MV-4-11 (cell line): ENCODE data around the gene IL22RA2.
"Not testable (repeated sequence)": the region's sequence is repeated elsewhere in the genome, so short reads cannot be mapped to it uniquely, and the experiment has no call there.

Experiments used
- DNase-seq: peaks from one replicate; lab custom pipeline; 2025; lab: John Stamatoyannopoulos, UW

The IL22RA2 gene

DNA sequence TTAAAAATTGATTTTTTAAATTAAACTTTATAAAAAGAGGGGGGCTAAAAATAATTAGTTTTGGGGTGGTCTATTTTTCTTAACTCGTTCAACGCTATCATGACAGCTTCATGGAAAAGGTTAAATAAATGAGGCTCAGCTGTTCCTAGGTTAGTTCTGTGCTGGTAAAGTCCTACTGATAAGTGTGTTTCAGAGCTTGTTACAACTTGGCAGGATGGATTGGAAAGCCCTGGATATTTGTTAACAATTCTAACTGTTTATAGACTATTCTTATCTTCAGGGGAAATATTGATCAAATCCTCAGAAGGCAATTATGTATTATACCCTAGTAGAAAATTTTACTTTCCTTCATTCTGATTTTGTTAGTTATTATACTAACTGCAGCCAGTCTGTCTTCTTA lies 50.4 kb downstream of the IL22RA2 start:
- no peak for DNase-seq

GRCh38 chr6:137122612-137123011 lies 50.8 kb downstream of the IL22RA2 start:
- no peak for DNase-seq

- DNase-seq, result no peak
Measured at GRCh38 chr6:137121401-137121997, 51.9 kb downstream of the IL22RA2 start.

DNA sequence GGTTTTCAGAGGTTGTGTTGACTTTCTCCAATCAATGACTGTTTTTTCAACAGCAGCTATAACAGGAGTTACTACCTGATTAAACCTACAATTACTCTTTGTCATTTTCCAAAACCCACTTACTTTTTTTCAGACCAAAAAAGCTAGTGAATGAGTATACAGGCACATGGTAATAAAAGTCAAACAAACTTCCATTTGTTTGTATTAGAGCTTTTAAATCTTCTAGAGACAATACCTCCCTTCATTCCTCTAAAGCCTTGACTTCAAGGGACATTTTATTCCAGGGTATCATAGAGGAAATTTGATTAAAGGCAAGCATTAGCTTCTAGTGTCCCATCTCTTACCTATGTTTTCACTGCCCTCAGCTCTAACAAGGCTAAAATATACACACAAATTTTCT lies 52.7 kb downstream of the IL22RA2 start:
- no peak for DNase-seq

GRCh38 chr6:137119196-137120104 lies 54.0 kb downstream of the IL22RA2 start:
- no peak for DNase-seq

- no peak for DNase-seq
Measured at GRCh38 chr6:137117581-137117980, 55.9 kb downstream of the IL22RA2 start.

DNA sequence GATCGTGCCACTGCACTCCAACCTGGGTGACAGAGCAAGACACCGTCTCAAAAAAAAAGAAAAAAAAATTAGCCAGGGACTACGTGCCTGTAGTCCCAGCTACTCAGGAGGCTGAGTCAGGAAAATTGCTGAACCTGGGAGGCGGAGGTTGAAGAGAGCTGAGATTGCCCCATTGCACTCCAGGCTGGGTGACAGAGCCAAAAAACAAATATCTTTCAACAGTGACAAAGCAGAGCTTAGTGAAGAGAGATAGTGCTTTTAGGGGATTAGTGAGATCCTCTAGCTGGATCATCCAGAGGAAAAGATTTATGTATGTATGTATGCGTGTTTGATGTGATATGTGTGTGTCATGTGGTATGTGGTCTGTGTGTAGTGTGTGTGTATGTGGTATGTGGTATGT lies 56.6 kb downstream of the IL22RA2 start:
- no peak for DNase-seq

DNA sequence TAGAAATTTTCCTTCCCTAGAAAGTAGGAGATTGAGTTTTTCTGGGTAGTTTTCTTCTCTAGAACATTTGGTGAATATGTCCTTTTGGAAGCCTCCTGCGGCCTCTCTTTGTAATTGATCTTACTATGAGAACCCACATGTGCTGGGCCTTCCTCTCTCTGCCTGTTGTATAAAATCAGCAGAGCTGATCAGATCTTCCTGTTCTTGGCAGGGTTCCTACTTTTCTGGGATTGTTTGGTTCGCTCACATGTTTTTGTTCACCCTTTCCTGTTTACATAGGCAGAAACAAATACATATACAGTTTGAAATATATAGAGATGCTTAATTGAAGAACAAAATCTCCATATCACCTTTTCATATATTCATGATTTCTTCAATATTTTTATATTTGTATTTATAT lies 57.8 kb downstream of the IL22RA2 start:
- DNase-seq, result no peak

DNA sequence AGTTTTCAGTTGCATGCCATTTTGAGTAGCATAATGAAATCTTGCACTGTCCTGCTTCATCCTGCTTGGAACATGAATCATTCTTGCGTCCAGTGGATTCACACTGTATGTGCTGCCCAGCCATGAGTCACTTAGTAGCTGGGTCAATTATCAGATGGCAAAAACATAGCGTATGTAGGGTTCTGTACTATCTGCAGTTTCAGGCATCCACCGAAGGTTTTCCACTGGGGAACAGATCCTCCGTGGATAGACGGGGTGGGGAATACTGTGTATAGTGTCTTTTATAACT lies 61.4 kb downstream of the IL22RA2 start:
- DNase-seq, result no peak

GRCh38 chr6:137111296-137112066 lies 62.0 kb downstream of the IL22RA2 start:
- DNase-seq, result no peak

- no peak for DNase-seq
Measured at GRCh38 chr6:137107767-137108105, 65.7 kb downstream of the IL22RA2 start.

GRCh38 chr6:137107047-137107766 lies 66.2 kb downstream of the IL22RA2 start:
- DNase-seq, result not testable (repeated sequence)

DNA sequence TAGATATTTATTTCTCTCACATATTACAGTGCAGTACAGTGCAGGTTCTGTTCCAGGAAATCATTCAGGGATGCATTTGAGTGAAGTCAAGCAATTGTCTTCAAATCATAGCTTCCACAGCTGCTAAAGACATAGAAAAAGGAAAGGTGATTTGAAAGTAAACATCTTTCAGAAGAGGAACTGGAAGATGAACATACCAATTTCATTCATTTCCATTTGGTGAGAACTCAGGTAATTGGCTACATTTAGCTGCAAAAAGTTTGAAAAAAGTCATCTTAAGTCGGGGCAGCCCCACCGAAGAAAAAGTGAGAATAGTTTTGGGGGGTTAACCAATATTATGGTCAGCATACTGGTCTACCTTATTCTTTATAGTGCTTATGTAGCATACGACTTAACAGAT lies 67.3 kb downstream of the IL22RA2 start:
- DNase-seq, result no peak

GRCh38 chr6:137105375-137105774 lies 68.1 kb downstream of the IL22RA2 start:
- no peak for DNase-seq

- DNase-seq, result no peak
Measured at GRCh38 chr6:137104926-137105325, 68.5 kb downstream of the IL22RA2 start.

DNA sequence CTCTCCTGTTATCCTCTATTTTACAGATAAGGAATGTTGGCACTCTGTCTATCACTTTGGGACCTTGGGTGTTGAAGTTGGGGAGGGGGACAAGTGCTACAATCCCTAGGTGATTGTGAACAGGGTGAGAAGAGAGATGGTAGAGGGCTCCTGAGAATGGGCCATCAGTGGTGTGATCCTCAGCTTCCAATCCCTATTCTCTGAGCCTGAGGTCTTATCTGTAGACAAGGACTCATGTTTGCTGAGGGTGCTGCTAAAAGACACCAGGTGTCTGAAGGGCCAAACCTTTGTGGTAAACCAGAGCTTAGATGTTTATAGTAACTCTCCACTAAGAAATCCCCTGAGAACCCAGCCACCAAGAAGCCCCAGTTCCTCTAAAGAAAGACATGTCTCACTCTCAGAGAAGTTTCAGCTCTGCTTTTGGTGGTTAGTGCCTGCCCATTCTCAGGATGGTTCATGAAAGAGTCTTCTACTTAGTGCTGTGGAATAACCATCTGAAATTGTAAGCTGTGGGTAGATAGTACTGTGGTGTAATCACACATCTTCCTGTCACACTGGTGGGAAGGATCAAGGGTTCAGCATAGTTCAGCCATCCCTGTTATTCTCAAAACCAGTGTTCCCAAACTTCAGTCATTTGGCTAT lies 70.5 kb downstream of the IL22RA2 start:
- peak; percentile 85 for DNase-seq

GRCh38 chr6:137102050-137102848 lies 71.2 kb downstream of the IL22RA2 start:
- no peak for DNase-seq

GRCh38 chr6:137099689-137100403 lies 73.6 kb downstream of the IL22RA2 start:
- DNase-seq, result no peak

- no peak for DNase-seq
Measured at GRCh38 chr6:137097526-137097925, 75.9 kb downstream of the IL22RA2 start.

- DNase-seq, result no peak
Measured at GRCh38 chr6:137097057-137097456, 76.4 kb downstream of the IL22RA2 start.
